Activated naive CD4-positive, alpha-beta T cell treated with anti-CD3 and anti-CD28 coated beads, Interleukin-2, amount 50 U/mL, for 24 hours (primary cell): ENCODE data around the gene CACNA2D3.
"Not testable (repeated sequence)": the region's sequence is repeated elsewhere in the genome, so short reads cannot be mapped to it uniquely, and the experiment has no call there.

Experiments
- H3K27ac Mint-ChIP-seq: one replicate; pipeline ENCODE4 v1.8.0; 2021; ENCODE audit warnings: mild to moderate bottlenecking, mixed read lengths
- H3K27me3 Mint-ChIP-seq: one replicate; pipeline ENCODE4 v1.8.0; 2021; ENCODE audit warnings: mixed read lengths
- H3K36me3 Mint-ChIP-seq: one replicate; pipeline ENCODE4 v1.8.0; 2021; ENCODE audit warnings: mixed read lengths
- H3K4me1 Mint-ChIP-seq: one replicate; pipeline ENCODE4 v1.8.0; 2021; ENCODE audit warnings: mixed read lengths
- H3K4me3 Mint-ChIP-seq: one replicate; pipeline ENCODE4 v1.8.0; 2021; ENCODE audit warnings: mild to moderate bottlenecking, mixed read lengths
- H3K9me3 Mint-ChIP-seq: one replicate; pipeline ENCODE4 v1.8.0; 2021; ENCODE audit warnings: mixed read lengths

CACNA2D3 gene

GRCh38 chr3:54122324-54123002 is at the start of gene CACNA2D3:
TSS of gene CACNA2D3 (plus strand) at chr3:54122552.
- Mint-ChIP-seq H3K4me1 (peaks cover 4% of the 10 kb centered on the region), H3K9me3 (no peaks in the 10 kb centered on the region), H3K4me3 (peak within 1 kb of the TSS; percentile 16), H3K36me3 (no peaks in the 10 kb centered on the region), H3K27me3 (peaks cover 39% of the 10 kb centered on the region), H3K27ac (no peak within 1 kb of the TSS)

- no peak overlapping the region for H3K4me3 Mint-ChIP-seq
- H3K4me1 Mint-ChIP-seq = no peaks in the 10 kb centered on the region
- H3K36me3 Mint-ChIP-seq = peaks cover 2% of the 10 kb centered on the region
- peaks cover 1% of the 10 kb centered on the region for H3K27me3 Mint-ChIP-seq
- no peak overlapping the region for H3K27ac Mint-ChIP-seq
- no peaks in the 10 kb centered on the region for H3K9me3 Mint-ChIP-seq
Observed at GRCh38 chr3:54073386-54073785, 49.0 kb upstream of the CACNA2D3 start.

GRCh38 chr3:54079314-54079713 is 43.0 kb upstream of the CACNA2D3 start:
- H3K4me1 Mint-ChIP-seq = no peaks in the 10 kb centered on the region
- no peak overlapping the region for H3K4me3 Mint-ChIP-seq
- H3K27me3 Mint-ChIP-seq = peaks cover 4% of the 10 kb centered on the region
- no peaks in the 10 kb centered on the region for H3K36me3 Mint-ChIP-seq
- H3K9me3 Mint-ChIP-seq = no peaks in the 10 kb centered on the region
- no peak overlapping the region for H3K27ac Mint-ChIP-seq

GRCh38 chr3:54079730-54080325 is 42.5 kb upstream of the CACNA2D3 start:
- Mint-ChIP-seq H3K27me3 (peaks cover 4% of the 10 kb centered on the region), H3K4me3 (no peak overlapping the region), H3K9me3 (no peaks in the 10 kb centered on the region), H3K36me3 (no peaks in the 10 kb centered on the region), H3K4me1 (no peaks in the 10 kb centered on the region), H3K27ac (peak overlapping the region; percentile 38)

- Mint-ChIP-seq H3K9me3 (no peaks in the 10 kb centered on the region), H3K27me3 (peaks cover 19% of the 10 kb centered on the region), H3K4me3 (no peak overlapping the region), H3K27ac (no peak overlapping the region), H3K4me1 (peaks cover 3% of the 10 kb centered on the region), H3K36me3 (no peaks in the 10 kb centered on the region)
Observed at GRCh38 chr3:54083921-54084320, 38.4 kb upstream of the CACNA2D3 start.

- Mint-ChIP-seq H3K27ac (no peak overlapping the region), H3K36me3 (no peaks in the 10 kb centered on the region), H3K4me1 (peaks cover 3% of the 10 kb centered on the region), H3K9me3 (no peaks in the 10 kb centered on the region), H3K27me3 (peaks cover 23% of the 10 kb centered on the region), H3K4me3 (no peak overlapping the region)
Observed at GRCh38 chr3:54085936-54086335, 36.4 kb upstream of the CACNA2D3 start.

GRCh38 chr3:54086652-54087405 is 35.5 kb upstream of the CACNA2D3 start:
- Mint-ChIP-seq H3K36me3 (no peaks in the 10 kb centered on the region), H3K4me3 (no peak overlapping the region), H3K27me3 (peaks cover 23% of the 10 kb centered on the region), H3K4me1 (peaks cover 3% of the 10 kb centered on the region), H3K9me3 (no peaks in the 10 kb centered on the region), H3K27ac (no peak overlapping the region)

- H3K27ac Mint-ChIP-seq = no peak overlapping the region
- no peaks in the 10 kb centered on the region for H3K9me3 Mint-ChIP-seq
- peaks cover 23% of the 10 kb centered on the region for H3K27me3 Mint-ChIP-seq
- H3K4me3 Mint-ChIP-seq = no peak overlapping the region
- peaks cover 3% of the 10 kb centered on the region for H3K4me1 Mint-ChIP-seq
- H3K36me3 Mint-ChIP-seq = no peaks in the 10 kb centered on the region
Observed at GRCh38 chr3:54087581-54088410, 34.6 kb upstream of the CACNA2D3 start.

GRCh38 chr3:54093491-54094248 is 28.7 kb upstream of the CACNA2D3 start:
- no peaks in the 10 kb centered on the region for H3K36me3 Mint-ChIP-seq
- H3K4me3 Mint-ChIP-seq = no peak overlapping the region
- H3K27me3 Mint-ChIP-seq = peaks cover 8% of the 10 kb centered on the region
- H3K27ac Mint-ChIP-seq = no peak overlapping the region
- H3K9me3 Mint-ChIP-seq = no peaks in the 10 kb centered on the region
- no peaks in the 10 kb centered on the region for H3K4me1 Mint-ChIP-seq

GRCh38 chr3:54094926-54095325 is 27.4 kb upstream of the CACNA2D3 start:
- no peak overlapping the region for H3K4me3 Mint-ChIP-seq
- H3K27ac Mint-ChIP-seq = no peak overlapping the region
- H3K9me3 Mint-ChIP-seq = no peaks in the 10 kb centered on the region
- H3K27me3 Mint-ChIP-seq = peaks cover 2% of the 10 kb centered on the region
- no peaks in the 10 kb centered on the region for H3K36me3 Mint-ChIP-seq
- no peaks in the 10 kb centered on the region for H3K4me1 Mint-ChIP-seq

- Mint-ChIP-seq H3K36me3 (no peaks in the 10 kb centered on the region), H3K4me3 (no peak overlapping the region), H3K27me3 (peaks cover 1% of the 10 kb centered on the region), H3K27ac (no peak overlapping the region), H3K4me1 (no peaks in the 10 kb centered on the region), H3K9me3 (no peaks in the 10 kb centered on the region)
Observed at GRCh38 chr3:54099381-54099780, 23.0 kb upstream of the CACNA2D3 start.

- Mint-ChIP-seq H3K36me3 (no peaks in the 10 kb centered on the region), H3K27ac (no peak overlapping the region), H3K4me1 (no peaks in the 10 kb centered on the region), H3K9me3 (peaks cover 5% of the 10 kb centered on the region), H3K4me3 (no peak overlapping the region), H3K27me3 (peaks cover 7% of the 10 kb centered on the region)
Observed at GRCh38 chr3:54104084-54104483, 18.3 kb upstream of the CACNA2D3 start.

- Mint-ChIP-seq H3K9me3 (peaks cover 11% of the 10 kb centered on the region), H3K27me3 (peaks cover 38% of the 10 kb centered on the region)
- not testable (repeated sequence) for H3K27ac Mint-ChIP-seq, H3K4me1 Mint-ChIP-seq, H3K4me3 Mint-ChIP-seq, H3K36me3 Mint-ChIP-seq
Observed at GRCh38 chr3:54116129-54116528, 6.2 kb upstream of the CACNA2D3 start.

GRCh38 chr3:54120657-54121413 is 1.5 kb upstream of the CACNA2D3 start:
- H3K4me3 Mint-ChIP-seq = no peak overlapping the region
- H3K9me3 Mint-ChIP-seq = peaks cover 8% of the 10 kb centered on the region
- no peak overlapping the region for H3K27ac Mint-ChIP-seq
- H3K36me3 Mint-ChIP-seq = peaks cover 2% of the 10 kb centered on the region
- H3K27me3 Mint-ChIP-seq = peaks cover 45% of the 10 kb centered on the region
- H3K4me1 Mint-ChIP-seq = peaks cover 4% of the 10 kb centered on the region
